Measurements from ENCODE around the gene LPP.

- TF ChIP-seq POLR2A (IDR thresholded peaks at IDR 0.05; ENCODE audit: low read length) (no peak), GATA1 (IDR thresholded peaks at IDR 0.05; ENCODE audit: low read depth, low read length) (no peak)
Observed at GRCh38 chr3:188742755-188743550, 589.0 kb downstream of the LPP start.
